ENCODE data around the gene DENND4B. TPM values are rescaled to one million over a fixed set of nuclear protein-coding genes. Genes with fewer than 3 reads are reported as not detected.

Gene DENND4B
- total RNA-seq, 1 donor: 27.5 TPM

- Histone ChIP-seq H3K27ac (ENCODE audit: low read depth, low read length) (peak overlapping the region; percentile 63), H3K4me3 (ENCODE audit: insufficient read depth, low read length) (peak overlapping the region; percentile 96), H3K27me3 (ENCODE audit: insufficient read depth, low read length) (no peaks in the 10 kb centered on the region), H3K4me2 (ENCODE audit: insufficient read depth, low read length) (peak overlapping the region; percentile 88), H3K4me1 (ENCODE audit: insufficient read depth, low read length) (peaks cover 27% of the 10 kb centered on the region), H4K20me1 (ENCODE audit: insufficient read depth, low read length) (peaks cover 42% of the 10 kb centered on the region), H3K9me3 (ENCODE audit: low read depth, low read length) (no peaks in the 10 kb centered on the region), H2AFZ (ENCODE audit: low read length) (peak overlapping the region; percentile 88), H3K36me3 (ENCODE audit: insufficient read depth, low read length) (peaks cover 23% of the 10 kb centered on the region), H3K79me2 (ENCODE audit: insufficient read depth, low read length) (peaks cover 62% of the 10 kb centered on the region)
- DNase-seq (ENCODE audit: insufficient read length, low spot score, missing footprints): no peak
- no peak for TF ChIP-seq CTCF (IDR thresholded peaks at IDR 0.05; ENCODE audit: extremely low read depth, low read depth, low read length)
Measured at GRCh38 chr1:153957744-153958110, 11.2 kb upstream of the DENND4B start.

- Histone ChIP-seq H3K27me3 (ENCODE audit: insufficient read depth, low read length) (no peaks in the 10 kb centered on the region), H2AFZ (ENCODE audit: low read length) (no peak overlapping the region), H4K20me1 (ENCODE audit: insufficient read depth, low read length) (peaks cover 45% of the 10 kb centered on the region), H3K27ac (ENCODE audit: low read depth, low read length) (peak overlapping the region; percentile 63), H3K36me3 (ENCODE audit: insufficient read depth, low read length) (peaks cover 29% of the 10 kb centered on the region), H3K4me3 (ENCODE audit: insufficient read depth, low read length) (peak overlapping the region; percentile 96), H3K4me1 (ENCODE audit: insufficient read depth, low read length) (peaks cover 21% of the 10 kb centered on the region), H3K4me2 (ENCODE audit: insufficient read depth, low read length) (peak overlapping the region; percentile 88), H3K9me3 (ENCODE audit: low read depth, low read length) (no peaks in the 10 kb centered on the region), H3K79me2 (ENCODE audit: insufficient read depth, low read length) (peaks cover 59% of the 10 kb centered on the region)
- TF ChIP-seq CTCF (IDR thresholded peaks at IDR 0.05; ENCODE audit: extremely low read depth, low read depth, low read length): no peak
- DNase-seq (ENCODE audit: insufficient read length, low spot score, missing footprints): peak; percentile 68
Measured at GRCh38 chr1:153956997-153957715, 10.6 kb upstream of the DENND4B start.

GRCh38 chr1:153954826-153955225 lies 8.3 kb upstream of the DENND4B start:
- Histone ChIP-seq H4K20me1 (ENCODE audit: insufficient read depth, low read length) (peaks cover 45% of the 10 kb centered on the region), H3K27me3 (ENCODE audit: insufficient read depth, low read length) (no peaks in the 10 kb centered on the region), H3K27ac (ENCODE audit: low read depth, low read length) (no peak overlapping the region), H3K36me3 (ENCODE audit: insufficient read depth, low read length) (peaks cover 32% of the 10 kb centered on the region), H2AFZ (ENCODE audit: low read length) (no peak overlapping the region), H3K9me3 (ENCODE audit: low read depth, low read length) (no peaks in the 10 kb centered on the region), H3K4me3 (ENCODE audit: insufficient read depth, low read length) (no peak overlapping the region), H3K79me2 (ENCODE audit: insufficient read depth, low read length) (peaks cover 54% of the 10 kb centered on the region), H3K4me2 (ENCODE audit: insufficient read depth, low read length) (no peak overlapping the region), H3K4me1 (ENCODE audit: insufficient read depth, low read length) (peaks cover 15% of the 10 kb centered on the region)
- no peak for TF ChIP-seq CTCF (IDR thresholded peaks at IDR 0.05; ENCODE audit: extremely low read depth, low read depth, low read length)
- DNase-seq (ENCODE audit: insufficient read length, low spot score, missing footprints): peak; percentile 65

GRCh38 chr1:153953859-153954365 lies 7.4 kb upstream of the DENND4B start:
- H3K36me3 ChIP-seq (ENCODE audit: insufficient read depth, low read length): peaks cover 35% of the 10 kb centered on the region
- H3K4me3 ChIP-seq (ENCODE audit: insufficient read depth, low read length): no peak overlapping the region
- peaks cover 45% of the 10 kb centered on the region for H4K20me1 ChIP-seq (ENCODE audit: insufficient read depth, low read length)
- peaks cover 15% of the 10 kb centered on the region for H3K4me1 ChIP-seq (ENCODE audit: insufficient read depth, low read length)
- no peak overlapping the region for H3K27ac ChIP-seq (ENCODE audit: low read depth, low read length)
- H3K4me2 ChIP-seq (ENCODE audit: insufficient read depth, low read length): no peak overlapping the region
- H3K27me3 ChIP-seq (ENCODE audit: insufficient read depth, low read length): no peaks in the 10 kb centered on the region
- no peak for TF ChIP-seq CTCF (IDR thresholded peaks at IDR 0.05; ENCODE audit: extremely low read depth, low read depth, low read length)
- DNase-seq (ENCODE audit: insufficient read length, low spot score, missing footprints): peak; percentile 66
- H2AFZ ChIP-seq (ENCODE audit: low read length): no peak overlapping the region
- peaks cover 54% of the 10 kb centered on the region for H3K79me2 ChIP-seq (ENCODE audit: insufficient read depth, low read length)
- no peaks in the 10 kb centered on the region for H3K9me3 ChIP-seq (ENCODE audit: low read depth, low read length)

Data from osteoblast (primary cell).